ENCODE data around the gene IP6K3. TPM values are rescaled to one million over a fixed set of nuclear protein-coding genes. Genes with fewer than 3 reads are reported as not detected.

IP6K3 gene
- total RNA-seq, 6 experiments from 2014 or later = 0.25 to 0.83 (median 0.50) TPM; not detected in 2

DNA sequence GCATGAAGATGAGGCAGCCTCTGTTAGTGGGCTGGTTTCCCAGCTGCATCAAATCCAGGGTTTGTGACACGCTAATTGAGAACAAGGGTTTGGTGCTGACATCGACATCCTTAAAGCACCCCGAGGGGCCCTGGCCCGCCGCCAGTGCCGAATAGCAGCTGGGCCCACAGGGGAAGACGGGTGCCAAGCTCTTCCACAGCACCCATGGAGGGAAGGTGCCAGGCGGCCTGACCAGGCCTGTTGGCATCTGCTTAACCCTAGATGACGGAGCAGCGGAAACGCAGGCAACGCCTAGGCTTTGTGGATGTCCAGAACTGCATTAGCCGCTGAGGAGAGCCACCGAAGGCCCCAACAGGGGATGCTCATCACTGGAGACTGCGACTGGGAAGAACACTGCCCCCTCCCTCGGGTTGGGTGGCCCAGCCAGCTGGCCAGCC lies 51.2 kb downstream of the IP6K3 start:
- Mint-ChIP-seq H3K27me3 (ENCODE audit: insufficient read depth) (no peaks in the 10 kb centered on the region; the same call in 1 of the 2 replicates), H3K9me3 (no peaks in the 10 kb centered on the region), H3K4me3 (no peak overlapping the region), H3K27ac (peak overlapping the region; percentile 96), H3K4me1 (ENCODE audit: low read depth) (peaks cover 73% of the 10 kb centered on the region), H3K36me3 (ENCODE audit: low read depth) (peaks cover 25% of the 10 kb centered on the region)
- TF ChIP-seq, protein P1, sequence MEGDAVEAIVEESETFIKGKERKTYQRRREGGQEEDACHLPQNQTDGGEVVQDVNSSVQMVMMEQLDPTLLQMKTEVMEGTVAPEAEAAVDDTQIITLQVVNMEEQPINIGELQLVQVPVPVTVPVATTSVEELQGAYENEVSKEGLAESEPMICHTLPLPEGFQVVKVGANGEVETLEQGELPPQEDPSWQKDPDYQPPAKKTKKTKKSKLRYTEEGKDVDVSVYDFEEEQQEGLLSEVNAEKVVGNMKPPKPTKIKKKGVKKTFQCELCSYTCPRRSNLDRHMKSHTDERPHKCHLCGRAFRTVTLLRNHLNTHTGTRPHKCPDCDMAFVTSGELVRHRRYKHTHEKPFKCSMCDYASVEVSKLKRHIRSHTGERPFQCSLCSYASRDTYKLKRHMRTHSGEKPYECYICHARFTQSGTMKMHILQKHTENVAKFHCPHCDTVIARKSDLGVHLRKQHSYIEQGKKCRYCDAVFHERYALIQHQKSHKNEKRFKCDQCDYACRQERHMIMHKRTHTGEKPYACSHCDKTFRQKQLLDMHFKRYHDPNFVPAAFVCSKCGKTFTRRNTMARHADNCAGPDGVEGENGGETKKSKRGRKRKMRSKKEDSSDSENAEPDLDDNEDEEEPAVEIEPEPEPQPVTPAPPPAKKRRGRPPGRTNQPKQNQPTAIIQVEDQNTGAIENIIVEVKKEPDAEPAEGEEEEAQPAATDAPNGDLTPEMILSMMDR (IDR thresholded peaks at IDR 0.05) = no peak
- DNase-seq = no peak

DNA sequence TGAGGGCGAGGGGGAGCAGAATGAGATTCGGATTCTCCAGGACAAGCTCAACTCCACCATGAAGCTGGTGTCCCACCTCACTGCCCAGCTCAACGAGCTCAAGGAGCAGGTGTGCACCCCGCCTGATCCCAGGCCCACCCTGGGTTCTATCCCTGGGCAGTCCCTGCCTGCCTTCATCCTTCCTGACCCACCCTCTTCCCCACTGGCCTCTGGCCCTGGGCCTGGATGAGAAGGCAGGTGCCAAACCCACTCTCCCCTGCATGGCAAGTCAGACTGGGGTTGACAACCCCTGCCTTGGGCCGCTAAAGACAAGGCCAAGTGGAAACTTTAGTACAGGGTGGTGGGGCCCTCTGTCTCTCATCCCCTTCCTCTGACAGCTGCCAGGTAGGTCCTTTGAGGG lies 51.7 kb downstream of the IP6K3 start:
- peaks cover 25% of the 10 kb centered on the region for H3K36me3 Mint-ChIP-seq (ENCODE audit: low read depth)
- H3K27ac Mint-ChIP-seq = peak overlapping the region; percentile 96
- TF ChIP-seq, protein P1 (IDR thresholded peaks at IDR 0.05) = no peak
- H3K27me3 Mint-ChIP-seq (ENCODE audit: insufficient read depth) = no peaks in the 10 kb centered on the region; the same call in 1 of the 2 replicates
- peaks cover 69% of the 10 kb centered on the region for H3K4me1 Mint-ChIP-seq (ENCODE audit: low read depth)
- no peaks in the 10 kb centered on the region for H3K9me3 Mint-ChIP-seq
- no peak for DNase-seq
- H3K4me3 Mint-ChIP-seq = peak overlapping the region; percentile 48

DNA sequence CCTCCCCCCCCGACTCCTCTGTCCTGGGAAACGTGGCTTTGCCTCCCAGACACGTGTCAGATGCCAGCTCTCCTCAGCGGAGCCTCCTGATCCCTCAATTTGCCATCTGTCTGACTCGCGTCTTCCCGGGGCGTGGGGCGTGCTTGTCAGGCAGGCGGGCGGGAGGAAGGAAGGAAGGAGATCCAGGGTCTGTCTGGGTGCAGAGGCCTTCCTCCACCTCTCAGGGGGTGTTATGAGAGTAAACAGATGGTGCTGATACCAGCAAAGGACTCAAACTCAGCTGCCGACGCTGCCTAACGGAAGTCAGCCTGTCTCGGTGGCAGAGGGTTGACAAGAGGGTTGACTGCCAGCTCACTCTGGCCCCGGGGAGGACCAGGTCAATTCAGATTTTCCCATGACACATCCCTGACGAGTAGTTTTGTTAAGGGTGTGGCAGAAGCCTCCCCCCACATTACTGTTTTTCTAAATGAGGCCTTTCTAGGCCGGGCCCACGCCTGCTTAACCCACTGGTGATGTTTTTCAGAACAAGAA lies 52.2 kb downstream of the IP6K3 start:
- H3K9me3 Mint-ChIP-seq = no peaks in the 10 kb centered on the region
- H3K27me3 Mint-ChIP-seq (ENCODE audit: insufficient read depth) = peaks cover 2% of the 10 kb centered on the region
- TF ChIP-seq, protein P1 (IDR thresholded peaks at IDR 0.05) = no peak
- H3K4me1 Mint-ChIP-seq (ENCODE audit: low read depth) = peaks cover 71% of the 10 kb centered on the region
- peak overlapping the region; percentile 48 for H3K4me3 Mint-ChIP-seq
- DNase-seq = peak; percentile 73
- peaks cover 29% of the 10 kb centered on the region for H3K36me3 Mint-ChIP-seq (ENCODE audit: low read depth)
- peak overlapping the region; percentile 96 for H3K27ac Mint-ChIP-seq

DNA sequence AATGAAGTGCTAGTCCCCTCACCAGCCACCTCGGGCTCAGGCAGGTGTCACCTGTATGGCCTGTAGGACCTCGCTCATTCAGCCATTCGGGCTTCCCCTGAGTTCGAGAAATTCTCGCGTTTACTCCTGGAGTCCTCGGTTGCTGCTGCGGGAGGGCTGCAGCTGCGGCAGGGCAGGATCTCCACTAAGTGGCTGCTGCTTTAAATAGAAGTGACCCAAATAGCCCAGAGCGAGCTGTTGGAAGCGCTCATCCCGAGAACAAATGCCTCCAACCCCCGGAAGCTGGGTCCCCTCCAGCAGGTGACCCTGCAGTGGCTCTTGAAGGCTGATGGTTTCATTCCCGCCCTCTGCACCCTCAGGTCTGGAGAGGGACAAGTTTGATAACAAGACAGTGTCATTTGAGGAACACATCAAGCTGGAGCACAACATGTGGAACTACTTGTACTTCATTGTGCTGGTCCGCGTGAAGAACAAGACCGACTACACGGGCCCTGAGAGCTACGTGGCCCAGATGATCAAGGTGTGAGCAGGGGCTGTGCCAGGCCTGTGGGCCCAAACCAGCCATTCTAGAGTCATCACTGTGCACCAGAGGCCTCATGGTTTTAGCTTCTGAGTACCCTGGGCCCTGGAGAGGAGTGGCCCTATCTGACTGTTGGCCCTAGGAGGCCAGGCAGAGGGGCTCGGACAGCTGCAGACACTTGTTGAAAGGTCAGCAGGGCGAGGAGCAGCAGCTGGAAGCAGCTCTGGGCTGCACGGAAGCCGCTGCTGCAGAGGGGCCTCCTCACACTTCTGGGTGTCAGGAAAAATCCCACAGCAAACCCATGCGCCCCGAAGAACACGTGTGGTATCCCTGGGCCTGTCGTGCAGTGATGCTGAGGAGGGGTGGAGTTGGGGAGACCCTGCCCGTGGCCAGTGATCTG lies 53.3 kb downstream of the IP6K3 start:
- Mint-ChIP-seq H3K4me1 (ENCODE audit: low read depth) (peaks cover 72% of the 10 kb centered on the region), H3K9me3 (no peaks in the 10 kb centered on the region), H3K36me3 (ENCODE audit: low read depth) (peaks cover 34% of the 10 kb centered on the region), H3K4me3 (peak overlapping the region; percentile 48), H3K27ac (peak overlapping the region; percentile 96), H3K27me3 (ENCODE audit: insufficient read depth) (peaks cover 2% of the 10 kb centered on the region)
- TF ChIP-seq, protein P1 (IDR thresholded peaks at IDR 0.05) = no peak
- DNase-seq = no peak

DNA sequence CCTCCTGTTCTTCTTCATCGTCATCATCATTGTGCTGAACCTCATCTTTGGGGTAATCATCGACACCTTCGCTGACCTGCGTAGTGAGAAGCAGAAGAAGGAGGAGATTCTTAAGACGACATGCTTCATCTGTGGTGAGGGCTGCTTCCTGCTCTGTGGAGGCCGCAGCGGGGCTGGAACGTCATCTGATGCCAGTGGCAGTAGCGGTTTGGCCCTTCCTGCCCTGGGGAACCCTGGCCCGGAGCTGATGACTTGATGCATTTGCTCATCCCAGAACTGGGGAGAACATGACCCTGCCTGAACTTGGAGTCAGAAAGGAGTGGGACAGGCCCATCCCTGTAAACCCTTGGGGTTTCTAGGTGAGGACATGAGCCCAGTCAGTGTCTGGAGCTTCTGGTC lies 53.9 kb downstream of the IP6K3 start:
- peaks cover 72% of the 10 kb centered on the region for H3K4me1 Mint-ChIP-seq (ENCODE audit: low read depth)
- H3K36me3 Mint-ChIP-seq (ENCODE audit: low read depth) = peaks cover 33% of the 10 kb centered on the region
- TF ChIP-seq, protein P1 (IDR thresholded peaks at IDR 0.05) = no peak
- peak overlapping the region; percentile 96 for H3K27ac Mint-ChIP-seq
- H3K9me3 Mint-ChIP-seq = no peaks in the 10 kb centered on the region
- peak; percentile 89 for DNase-seq
- H3K27me3 Mint-ChIP-seq (ENCODE audit: insufficient read depth) = peaks cover 2% of the 10 kb centered on the region
- H3K4me3 Mint-ChIP-seq = peak overlapping the region; percentile 47; the same call in 1 of the 2 replicates
